ENCODE results near the gene SCUBE3.

The SCUBE3 gene

DNA sequence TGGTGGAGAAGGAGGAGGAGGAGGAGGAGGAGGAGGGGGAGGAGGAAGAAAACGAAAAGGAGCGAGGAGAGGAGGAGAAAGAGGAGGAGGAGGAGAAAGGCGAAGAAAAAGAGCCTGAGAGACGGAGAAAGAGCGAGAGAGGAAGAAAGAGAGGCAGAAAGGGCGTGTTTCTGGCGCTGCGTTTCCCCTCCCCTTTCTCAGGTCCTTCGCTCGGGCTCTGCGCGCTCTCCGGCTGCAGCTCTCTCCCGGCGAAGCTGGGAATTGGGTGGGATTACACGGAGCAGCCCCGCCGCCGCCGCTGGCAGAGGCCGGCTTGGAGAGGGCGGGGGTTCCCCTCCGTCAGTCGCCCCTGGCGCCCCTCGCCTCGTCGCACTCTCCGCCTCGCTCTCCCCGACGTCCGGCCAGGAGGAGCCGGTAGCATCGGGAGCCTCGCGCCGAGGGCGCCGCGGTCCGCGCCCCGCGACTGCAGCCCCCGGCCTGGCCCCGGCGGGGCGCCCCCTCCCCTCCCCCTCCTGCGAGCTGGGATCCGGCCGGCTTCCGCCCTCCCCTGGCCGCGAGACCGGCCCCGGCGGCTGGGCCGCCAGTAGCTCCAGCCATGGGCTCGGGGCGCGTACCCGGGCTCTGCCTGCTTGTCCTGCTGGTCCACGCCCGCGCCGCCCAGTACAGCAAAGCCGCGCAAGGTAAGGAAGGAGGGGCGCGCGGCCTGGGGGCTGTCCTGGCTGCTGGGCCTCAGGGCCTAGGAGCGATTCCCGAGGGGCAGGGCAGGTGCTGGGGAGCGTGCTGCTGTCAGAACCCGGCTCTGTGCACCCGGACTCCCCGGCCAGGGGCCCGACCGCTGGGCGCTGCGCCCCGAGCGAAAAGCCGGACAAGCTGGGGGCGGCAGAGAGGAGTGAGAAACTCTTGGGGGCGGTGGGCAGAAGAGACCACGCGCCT, at the start of gene SCUBE3:
TSS of gene SCUBE3 (plus strand) at position 133 of the 933 bp plus-strand sequence. CDS start at position 596, 463 bp downstream.
- ATAC-seq (replicated peaks), result peak; percentile 58 to 72
- peaks cover under 1 to 9% of the 10 kb centered on the region in 2 donors for H3K4me1 Mint-ChIP-seq
- peaks cover 61 to 79% of the 10 kb centered on the region in 2 donors for H3K27me3 Mint-ChIP-seq
- H3K36me3 Mint-ChIP-seq, result peaks cover 0 to 1% of the 10 kb centered on the region in 2 donors
- H3K27ac Mint-ChIP-seq, result peak within 1 kb of the TSS; percentile 60
- DNase-seq, result no peak
- H3K9me3 Mint-ChIP-seq, result no peaks in the 10 kb centered on the region
- peak within 1 kb of the TSS; percentile 75 to 80 for H3K4me3 Mint-ChIP-seq

GRCh38 chr6:35164277-35164676, 49.5 kb upstream of the SCUBE3 start:
- peaks cover 0 to 3% of the 10 kb centered on the region in 2 donors for H3K4me1 Mint-ChIP-seq
- no peak for DNase-seq
- peaks cover 0 to under 1% of the 10 kb centered on the region in 2 donors for H3K36me3 Mint-ChIP-seq
- H3K4me3 Mint-ChIP-seq, result no peak overlapping the region
- ATAC-seq (replicated peaks), result no peak
- H3K27me3 Mint-ChIP-seq, result peaks cover 25 to 37% of the 10 kb centered on the region in 2 donors
- H3K27ac Mint-ChIP-seq, result no peak overlapping the region
- H3K9me3 Mint-ChIP-seq, result peaks cover under 1% of the 10 kb centered on the region in 2 donors

DNA sequence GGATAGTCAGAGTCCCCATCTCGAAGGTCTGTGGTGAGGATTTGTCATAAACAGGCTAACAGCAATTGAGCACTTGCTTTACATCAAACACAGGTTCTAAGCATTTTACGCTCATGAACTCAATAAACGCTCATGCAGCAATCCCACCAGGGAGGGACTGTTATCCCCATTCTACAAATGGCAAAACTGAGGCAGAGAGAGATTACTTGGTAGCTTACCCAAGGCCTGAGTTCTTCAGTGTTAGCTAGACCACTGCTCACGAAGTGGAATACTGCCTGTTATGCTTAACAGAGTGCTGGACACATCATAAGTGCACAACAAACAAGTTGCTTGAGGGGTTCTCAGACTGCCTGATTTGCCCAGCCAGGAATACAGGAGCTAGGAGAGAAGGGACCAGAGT, 48.9 kb upstream of the SCUBE3 start:
- peaks cover 22 to 37% of the 10 kb centered on the region in 2 donors for H3K27me3 Mint-ChIP-seq
- peaks cover 2 to 3% of the 10 kb centered on the region in 2 donors for H3K36me3 Mint-ChIP-seq
- peaks cover 5 to 6% of the 10 kb centered on the region in 2 donors for H3K9me3 Mint-ChIP-seq
- no peak overlapping the region for H3K27ac Mint-ChIP-seq
- DNase-seq, result no peak
- peaks cover 0 to 3% of the 10 kb centered on the region in 2 donors for H3K4me1 Mint-ChIP-seq
- ATAC-seq (replicated peaks), result no peak
- no peak overlapping the region for H3K4me3 Mint-ChIP-seq

GRCh38 chr6:35165630-35166071, 48.1 kb upstream of the SCUBE3 start:
- Mint-ChIP-seq H3K9me3 (peaks cover 5 to 6% of the 10 kb centered on the region in 2 donors), H3K27ac (no peak overlapping the region), H3K4me1 (peaks cover 0 to 3% of the 10 kb centered on the region in 2 donors), H3K27me3 (peaks cover 21 to 39% of the 10 kb centered on the region in 2 donors), H3K36me3 (peaks cover 2 to 3% of the 10 kb centered on the region in 2 donors), H3K4me3 (no peak overlapping the region)
- DNase-seq, result no peak
- ATAC-seq (replicated peaks), result no peak

DNA sequence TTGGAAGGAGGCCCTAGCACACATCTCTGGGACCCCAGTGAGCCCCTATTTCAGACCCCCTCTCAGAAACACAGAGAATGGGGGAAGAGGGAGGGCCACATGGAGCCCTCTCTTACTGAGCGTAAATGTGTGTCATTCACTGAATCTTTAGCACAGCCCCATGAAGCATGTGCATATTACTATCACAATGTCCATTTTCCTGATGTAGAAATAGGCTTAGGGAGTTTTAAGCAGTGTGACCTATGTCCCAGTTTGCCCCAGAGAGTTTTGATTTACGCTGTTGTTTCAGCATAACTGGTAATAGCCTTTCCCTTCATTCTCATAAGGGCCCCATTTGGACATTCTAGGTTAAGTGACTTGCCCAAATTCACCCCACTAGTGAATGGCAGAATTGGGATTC, 47.6 kb upstream of the SCUBE3 start:
- no peak for DNase-seq
- Mint-ChIP-seq H3K27me3 (peaks cover 21 to 44% of the 10 kb centered on the region in 2 donors), H3K36me3 (peaks cover 2 to 3% of the 10 kb centered on the region in 2 donors), H3K4me3 (no peak overlapping the region), H3K9me3 (peaks cover 5 to 6% of the 10 kb centered on the region in 2 donors), H3K27ac (no peak overlapping the region), H3K4me1 (peaks cover 0 to 3% of the 10 kb centered on the region in 2 donors)
- no peak for ATAC-seq (replicated peaks)

DNA sequence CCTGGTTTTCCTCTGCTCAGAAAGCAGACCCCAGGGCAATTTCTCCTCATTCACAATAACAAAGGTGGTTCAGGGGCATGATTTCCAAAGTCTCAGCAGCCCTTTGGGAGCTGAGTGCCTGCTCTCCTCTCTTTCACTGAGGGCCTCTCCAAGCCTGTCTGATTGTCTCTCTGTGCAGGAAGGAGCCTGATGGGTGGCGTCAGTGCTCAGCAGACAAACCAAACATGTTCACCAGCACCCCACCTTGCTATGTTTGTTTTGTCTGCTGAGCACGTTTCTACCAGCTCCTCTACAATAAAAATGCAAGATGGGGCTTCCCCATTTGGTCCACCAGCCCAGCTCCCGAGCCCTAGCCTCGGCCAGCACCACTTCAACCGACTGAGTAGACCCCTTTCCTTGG, 47.2 kb upstream of the SCUBE3 start:
- ATAC-seq (replicated peaks) (no peak), DNase-seq (no peak)
- H3K27me3 Mint-ChIP-seq, result peaks cover 21 to 44% of the 10 kb centered on the region in 2 donors
- no peak overlapping the region for H3K4me3 Mint-ChIP-seq
- peaks cover 5 to 6% of the 10 kb centered on the region in 2 donors for H3K9me3 Mint-ChIP-seq
- H3K4me1 Mint-ChIP-seq, result peaks cover 0 to 3% of the 10 kb centered on the region in 2 donors
- peaks cover 2 to 3% of the 10 kb centered on the region in 2 donors for H3K36me3 Mint-ChIP-seq
- H3K27ac Mint-ChIP-seq, result no peak overlapping the region

DNA sequence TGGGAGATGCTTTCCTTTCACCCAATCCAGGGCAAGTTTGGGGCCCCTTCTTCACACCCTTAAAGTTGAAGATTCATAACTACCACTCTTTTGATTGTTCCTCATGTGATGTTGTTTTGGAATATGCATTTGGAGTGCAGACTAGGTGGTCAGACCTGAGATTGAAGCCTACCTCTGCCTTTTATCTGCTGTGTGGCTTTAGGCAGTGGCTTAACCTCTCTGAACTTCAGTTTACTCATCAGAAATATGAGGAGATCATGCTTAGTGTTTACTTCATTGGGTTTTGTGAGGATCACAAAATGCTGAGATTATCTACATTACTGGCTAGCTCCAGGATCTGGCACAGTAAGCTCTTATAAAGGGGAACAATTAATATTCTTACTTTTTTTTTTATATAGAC, 46.3 kb upstream of the SCUBE3 start:
- Mint-ChIP-seq H3K9me3 (peaks cover 5 to 6% of the 10 kb centered on the region in 2 donors), H3K27me3 (peaks cover 21 to 45% of the 10 kb centered on the region in 2 donors), H3K4me3 (no peak overlapping the region), H3K36me3 (peaks cover 2 to 3% of the 10 kb centered on the region in 2 donors), H3K4me1 (peaks cover 0 to 3% of the 10 kb centered on the region in 2 donors), H3K27ac (no peak overlapping the region)
- ATAC-seq (replicated peaks) (no peak), DNase-seq (no peak)

- Mint-ChIP-seq H3K4me3 (no peak overlapping the region), H3K9me3 (peaks cover 5 to 6% of the 10 kb centered on the region in 2 donors), H3K4me1 (peaks cover 0 to 3% of the 10 kb centered on the region in 2 donors), H3K27ac (no peak overlapping the region), H3K36me3 (peaks cover 2 to 3% of the 10 kb centered on the region in 2 donors), H3K27me3 (peaks cover 18 to 44% of the 10 kb centered on the region in 2 donors)
- ATAC-seq (replicated peaks), result no peak
- no peak for DNase-seq
Measured at GRCh38 chr6:35168461-35168861, 45.3 kb upstream of the SCUBE3 start.

DNA sequence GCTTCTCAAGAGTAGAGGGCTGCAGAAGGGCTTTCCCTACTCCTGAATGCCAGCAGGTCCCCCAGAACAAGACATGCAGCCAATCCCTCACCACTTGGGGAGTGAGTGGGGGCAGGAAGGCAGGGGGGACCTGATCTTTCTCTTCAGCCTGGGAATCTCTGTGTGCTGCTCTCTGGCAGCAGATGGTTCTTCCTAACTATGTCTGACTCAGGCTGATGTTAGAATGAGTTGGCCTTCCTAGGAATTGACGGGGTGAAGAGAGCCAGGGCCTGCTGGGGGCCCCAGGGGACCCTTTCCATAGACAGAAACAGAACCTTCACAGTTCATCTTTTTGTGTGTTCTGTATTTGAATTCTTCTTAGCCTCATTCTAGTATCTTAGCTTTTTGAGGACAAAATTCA, 43.6 kb upstream of the SCUBE3 start:
- Mint-ChIP-seq H3K27me3 (peaks cover 11 to 48% of the 10 kb centered on the region in 2 donors), H3K4me3 (no peak overlapping the region), H3K27ac (no peak overlapping the region), H3K4me1 (peaks cover 0 to 3% of the 10 kb centered on the region in 2 donors), H3K36me3 (peaks cover 2 to 3% of the 10 kb centered on the region in 2 donors), H3K9me3 (peaks cover 5 to 6% of the 10 kb centered on the region in 2 donors)
- DNase-seq (no peak), ATAC-seq (replicated peaks) (no peak)

- Mint-ChIP-seq H3K4me1 (no peaks in the 10 kb centered on the region), H3K27ac (no peak overlapping the region), H3K27me3 (peaks cover 11 to 48% of the 10 kb centered on the region in 2 donors), H3K4me3 (no peak overlapping the region), H3K36me3 (peaks cover 2 to 3% of the 10 kb centered on the region in 2 donors), H3K9me3 (peaks cover 5 to 6% of the 10 kb centered on the region in 2 donors)
- DNase-seq (no peak), ATAC-seq (replicated peaks) (no peak)
Measured at GRCh38 chr6:35170891-35171290, 42.9 kb upstream of the SCUBE3 start.

DNA sequence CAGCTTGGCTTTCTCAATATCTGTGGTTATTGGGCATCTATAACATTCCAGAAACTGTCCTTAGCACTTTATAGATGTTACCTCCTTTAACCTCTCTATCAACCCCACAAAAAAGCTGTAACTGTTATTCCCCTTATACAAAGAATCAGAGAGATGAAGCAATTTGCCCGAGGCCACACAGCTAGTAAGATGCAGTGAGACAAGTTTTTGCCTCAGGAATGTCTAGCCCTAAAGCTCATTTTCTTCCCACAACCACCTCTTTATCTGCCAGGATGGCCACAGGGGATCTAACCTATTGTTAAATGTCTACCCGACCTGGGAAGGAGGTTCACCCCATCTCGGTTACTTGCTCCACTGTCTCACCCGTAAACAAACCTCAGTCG, 40.7 kb upstream of the SCUBE3 start:
- Mint-ChIP-seq H3K27ac (no peak overlapping the region), H3K9me3 (peaks cover 6 to 9% of the 10 kb centered on the region in 2 donors), H3K4me1 (no peaks in the 10 kb centered on the region), H3K36me3 (peaks cover 2 to 3% of the 10 kb centered on the region in 2 donors), H3K27me3 (peaks cover 5 to 42% of the 10 kb centered on the region in 2 donors), H3K4me3 (no peak overlapping the region)
- no peak for ATAC-seq (replicated peaks)
- DNase-seq, result no peak

DNA sequence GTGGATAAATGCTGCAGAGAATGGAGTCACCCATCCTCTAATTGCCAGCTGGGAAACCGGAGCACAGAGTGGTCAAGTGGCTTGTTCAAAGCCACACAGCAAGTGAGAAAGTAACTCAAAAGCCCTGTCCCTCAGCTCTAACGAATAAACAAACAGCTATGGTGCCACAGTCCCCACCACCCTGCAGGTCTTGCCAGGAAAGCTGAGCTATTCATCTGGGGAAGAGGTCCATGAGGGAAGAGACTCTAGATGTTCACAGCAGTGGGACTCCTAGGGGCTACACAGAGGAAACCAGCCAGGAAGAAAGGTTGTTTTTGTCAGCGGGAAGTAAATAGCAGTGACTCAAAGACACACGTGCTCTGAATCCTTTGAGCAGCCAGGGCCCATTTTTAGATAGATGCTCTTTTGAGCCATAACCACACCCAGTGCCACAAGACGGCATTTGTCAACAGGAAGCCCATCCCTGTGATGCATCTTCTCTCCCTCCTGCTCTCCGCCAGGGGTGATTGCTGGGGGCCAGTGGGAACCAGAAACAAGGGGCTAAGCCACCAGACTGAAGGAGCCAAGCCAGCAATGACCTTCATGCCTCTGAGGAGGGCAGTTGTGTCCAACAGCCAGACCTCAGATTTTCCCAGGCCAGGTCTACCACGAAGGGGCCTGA, 40.2 kb upstream of the SCUBE3 start:
- Mint-ChIP-seq H3K4me3 (no peak overlapping the region), H3K9me3 (peaks cover 6 to 9% of the 10 kb centered on the region in 2 donors), H3K27me3 (peaks cover 5 to 42% of the 10 kb centered on the region in 2 donors), H3K4me1 (no peaks in the 10 kb centered on the region), H3K27ac (no peak overlapping the region), H3K36me3 (peaks cover 2 to 3% of the 10 kb centered on the region in 2 donors)
- DNase-seq (no peak), ATAC-seq (replicated peaks) (no peak)

DNA sequence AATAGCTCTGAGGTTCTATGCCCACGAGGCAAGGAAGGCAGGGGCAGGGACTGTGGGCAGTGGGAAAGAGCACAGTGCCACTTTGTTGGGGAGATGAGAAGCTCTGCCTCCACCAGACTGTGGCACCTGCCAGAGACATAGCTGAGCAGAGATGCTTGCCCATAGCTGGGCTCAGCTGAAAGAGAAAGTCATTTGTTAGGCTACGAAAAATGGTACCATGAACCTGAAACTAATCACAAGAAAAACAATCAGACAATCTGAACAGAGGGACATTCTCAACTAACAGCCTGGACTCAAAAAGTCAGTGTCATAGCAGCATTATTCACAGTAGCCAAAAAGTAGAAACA, 39.7 kb upstream of the SCUBE3 start:
- no peaks in the 10 kb centered on the region for H3K4me1 Mint-ChIP-seq
- H3K4me3 Mint-ChIP-seq, result no peak overlapping the region

DNA sequence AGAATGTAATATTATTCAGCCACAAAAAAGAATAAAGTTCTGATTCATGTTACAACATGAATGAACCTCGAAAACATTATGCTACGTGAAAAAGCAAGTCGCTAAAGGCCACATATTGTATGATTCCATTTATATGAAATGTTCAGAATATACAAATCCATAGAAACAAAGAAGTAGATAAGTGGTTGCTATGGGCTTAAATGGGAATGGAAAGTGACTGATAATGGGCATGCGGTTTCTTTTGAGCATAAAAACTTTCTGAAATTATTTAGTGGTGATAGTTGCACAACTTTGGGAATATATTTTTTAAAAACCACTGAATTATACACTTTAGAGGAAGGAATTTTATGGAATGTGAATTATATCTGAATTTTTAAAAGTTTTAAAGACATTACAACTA, 39.3 kb upstream of the SCUBE3 start:
- Mint-ChIP-seq H3K36me3 (peaks cover 0 to 3% of the 10 kb centered on the region in 2 donors), H3K27me3 (peaks cover 5 to 42% of the 10 kb centered on the region in 2 donors), H3K4me1 (no peaks in the 10 kb centered on the region), H3K9me3 (peaks cover 3 to 6% of the 10 kb centered on the region in 2 donors), H3K27ac (no peak overlapping the region), H3K4me3 (no peak overlapping the region)
- no peak for ATAC-seq (replicated peaks)
- no peak for DNase-seq

More for the DNA sequence above, 39.7 kb upstream of the SCUBE3 start:
- Mint-ChIP-seq H3K9me3 (peaks cover 6 to 9% of the 10 kb centered on the region in 2 donors), H3K27me3 (peaks cover 5 to 42% of the 10 kb centered on the region in 2 donors), H3K36me3 (peaks cover 2 to 3% of the 10 kb centered on the region in 2 donors), H3K27ac (no peak overlapping the region)
- DNase-seq (no peak), ATAC-seq (replicated peaks) (no peak)

Measured in stimulated activated naive B cell treated with anti-CD40 and anti-IgM and Interleukin-4, amounts not matched to agents 10 μg/mL and 1 μg/mL and 100 μg/mL, for 72 hours (primary cell).